ENCODE data around the gene MYO9B.

DNA sequence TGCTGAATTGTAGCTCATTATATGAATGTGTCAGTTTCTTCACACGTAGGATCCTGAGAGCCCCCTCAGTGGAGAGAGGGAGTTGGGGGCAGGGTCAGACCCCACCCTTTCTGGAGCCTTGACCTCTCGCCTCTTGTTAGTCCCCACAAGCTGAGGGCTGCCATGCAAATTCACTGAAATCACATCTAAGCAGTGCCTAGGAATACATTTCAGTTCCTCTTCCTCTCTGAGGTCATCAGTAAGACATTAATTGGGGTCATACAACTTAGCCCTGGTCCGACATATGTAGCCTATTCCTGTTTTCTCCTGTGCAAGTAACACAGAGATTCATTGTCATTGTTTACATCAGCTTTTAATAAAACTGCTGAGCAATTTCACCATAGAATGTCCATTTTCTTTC lies 30.0 kb downstream of the MYO9B start:
- TF ChIP-seq POLR2AphosphoS5 (IDR thresholded peaks at IDR 0.05; ENCODE audit: low read depth, low read length) (no peak), TAF1 (IDR thresholded peaks at IDR 0.05; ENCODE audit: borderline replicate concordance, insufficient read depth, low read length) (no peak), REST (IDR thresholded peaks at IDR 0.05; ENCODE audit: insufficient read depth in 1 of 2, low read depth in 2 of 2, low read length in 2 of 2) (no peak), SIN3A (IDR thresholded peaks at IDR 0.05; ENCODE audit: borderline replicate concordance, insufficient read depth, low read length) (no peak), FOXP2 (optimal IDR thresholded peaks at IDR 0.05; ENCODE audit: borderline replicate concordance, extremely low read depth, extremely low read length, insufficient read depth) (no peak)
